Measurements from ENCODE around the gene CEMIP2.

The CEMIP2 gene

DNA sequence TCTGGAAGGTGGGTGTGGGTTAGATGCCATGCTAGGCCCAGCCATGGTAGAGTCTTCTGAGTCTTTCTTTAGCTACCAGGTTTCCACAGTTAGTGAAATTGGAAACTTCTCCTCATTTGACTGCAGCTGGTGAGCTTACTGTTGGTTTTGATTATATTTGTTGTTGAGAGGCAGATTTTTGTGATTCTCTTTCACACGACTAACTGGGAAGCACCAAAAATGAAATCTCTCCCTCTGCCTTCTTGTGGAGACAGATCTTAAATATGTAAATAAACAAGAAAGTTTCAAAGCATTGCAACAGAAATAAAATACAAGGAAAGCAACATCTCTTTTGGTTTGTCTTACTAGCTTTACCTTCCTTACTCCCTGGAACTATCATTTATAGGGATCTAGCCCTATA, 122.2 kb downstream of the CEMIP2 start:
- no peak for DNase-seq (ENCODE audit: low read depth)

DNA sequence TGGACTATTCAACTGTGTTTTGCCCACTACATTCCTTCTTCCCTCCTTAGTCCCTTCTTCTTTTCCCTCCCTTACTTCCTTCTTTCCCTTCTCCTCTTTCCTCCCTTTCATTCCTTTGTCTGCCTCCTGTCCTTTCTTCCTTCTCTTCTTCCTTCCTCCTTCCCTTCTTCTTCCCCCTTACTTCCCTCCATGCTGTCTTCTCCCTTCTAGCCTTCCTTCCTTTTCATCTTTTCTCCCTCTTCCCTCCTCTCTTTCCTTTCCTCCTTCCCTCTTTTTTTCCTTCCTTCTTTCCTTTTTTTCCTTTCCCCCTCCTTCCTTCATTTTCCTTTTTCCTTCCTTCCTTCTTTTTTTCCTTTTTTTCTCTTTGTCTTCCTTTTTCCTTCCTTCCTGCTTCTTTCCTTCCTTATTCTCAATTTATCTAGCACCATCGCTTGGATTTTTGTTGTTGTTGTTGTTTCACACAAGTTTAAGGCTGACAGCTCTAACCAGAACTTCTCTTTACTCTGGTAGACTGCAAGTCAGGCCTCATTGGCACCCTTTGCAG, 123.4 kb downstream of the CEMIP2 start:
- no peak for DNase-seq (ENCODE audit: low read depth)

DNA sequence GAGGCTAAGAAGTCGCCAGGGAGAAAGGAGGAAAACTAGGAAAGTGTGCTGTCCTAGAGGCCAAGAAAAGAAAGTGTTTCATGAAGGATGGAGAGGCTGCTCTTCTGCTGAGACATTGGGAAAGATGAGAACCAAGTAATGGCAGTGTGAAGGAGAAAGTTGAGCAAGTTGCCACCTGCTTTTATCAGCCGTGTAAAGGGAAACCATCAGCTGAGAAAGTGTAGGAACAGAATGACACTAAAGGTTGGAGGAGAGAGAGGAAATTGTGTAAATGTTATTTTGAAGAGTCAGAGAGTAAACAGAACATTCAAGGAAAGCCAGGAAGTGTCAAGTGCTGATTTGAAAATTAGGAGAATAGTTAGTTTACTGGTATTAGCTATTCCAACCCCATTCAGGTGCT, 125.0 kb downstream of the CEMIP2 start:
- DNase-seq (ENCODE audit: low read depth), result no peak

DNA sequence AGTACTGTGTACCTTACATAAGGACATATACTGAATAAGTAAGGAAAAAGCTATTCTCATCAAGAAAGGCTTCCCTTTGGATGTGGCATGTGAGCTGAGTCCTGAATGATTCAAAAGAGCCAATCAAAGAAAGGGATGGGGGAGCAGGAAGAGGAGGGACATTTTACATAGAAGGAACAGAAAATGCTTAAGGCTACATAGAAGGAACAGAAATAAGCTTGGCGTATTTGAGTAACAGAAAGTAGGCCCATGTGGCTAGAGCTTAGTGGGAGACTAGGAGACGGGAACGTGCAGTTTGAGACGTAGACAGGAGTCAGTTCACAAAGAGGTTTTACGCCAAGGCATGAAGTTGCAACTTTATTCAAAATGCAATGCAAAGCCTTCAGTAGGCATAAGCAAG, 126.3 kb downstream of the CEMIP2 start:
- no peak for DNase-seq (ENCODE audit: low read depth)

DNA sequence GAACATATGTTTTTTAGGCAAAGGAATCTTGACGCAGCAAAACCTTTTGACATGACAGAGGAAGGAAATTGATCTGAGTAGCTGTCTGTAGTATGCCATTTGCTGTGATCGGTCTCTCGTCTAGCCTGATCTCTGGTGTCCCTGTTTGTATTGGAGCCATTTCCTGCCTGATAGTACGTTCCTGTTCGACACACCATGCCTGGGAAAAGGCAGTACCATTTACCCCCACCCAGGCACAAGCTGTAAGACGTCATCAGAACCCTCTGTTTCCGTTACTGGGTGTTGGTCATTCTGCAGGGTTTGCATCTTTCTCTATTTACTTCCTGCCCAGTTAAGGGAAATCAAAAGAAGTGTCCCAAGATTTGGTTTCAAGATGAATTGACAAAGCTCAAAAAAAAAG, 129.7 kb downstream of the CEMIP2 start:
- no peak for DNase-seq (ENCODE audit: low read depth)

DNA sequence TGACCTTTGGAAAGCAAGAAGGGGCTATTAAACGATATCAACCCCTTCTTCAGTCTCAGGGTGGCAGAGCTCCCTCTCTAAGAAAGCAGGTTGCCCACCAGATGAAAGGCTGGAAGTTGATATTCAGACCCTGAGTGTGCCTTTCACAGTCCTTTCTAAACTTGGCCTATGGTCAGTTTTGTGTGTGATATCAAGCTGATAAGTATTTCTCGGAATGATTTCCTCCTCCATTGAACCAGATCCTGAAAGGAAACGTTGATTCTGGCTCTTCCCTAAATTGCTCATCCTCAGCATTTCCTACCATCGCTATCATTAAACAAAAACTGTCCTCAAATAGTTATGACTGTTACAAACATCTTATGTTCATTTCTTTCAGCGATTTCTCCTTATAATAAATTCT, 130.4 kb downstream of the CEMIP2 start:
- DNase-seq (ENCODE audit: low read depth), result no peak

DNA sequence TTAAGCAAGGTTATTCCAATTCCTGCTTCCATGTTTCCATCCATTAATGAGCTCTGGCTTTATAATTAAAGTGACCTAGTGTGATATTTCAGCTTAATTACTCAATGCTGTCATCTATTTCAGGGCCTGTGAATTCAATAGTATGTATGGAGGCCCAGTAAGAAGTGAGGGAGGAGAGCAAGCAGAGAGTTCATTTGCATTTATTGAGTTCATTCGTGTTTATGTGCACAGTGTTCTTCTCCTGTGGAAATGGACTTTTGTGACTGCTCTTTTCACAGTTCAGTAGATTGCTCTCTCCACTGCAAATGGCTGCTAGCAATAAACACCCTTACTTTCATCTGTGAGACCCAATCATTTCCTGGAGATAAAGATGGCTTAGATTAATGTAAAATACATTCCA, 130.9 kb downstream of the CEMIP2 start:
- DNase-seq (ENCODE audit: low read depth), result no peak

DNA sequence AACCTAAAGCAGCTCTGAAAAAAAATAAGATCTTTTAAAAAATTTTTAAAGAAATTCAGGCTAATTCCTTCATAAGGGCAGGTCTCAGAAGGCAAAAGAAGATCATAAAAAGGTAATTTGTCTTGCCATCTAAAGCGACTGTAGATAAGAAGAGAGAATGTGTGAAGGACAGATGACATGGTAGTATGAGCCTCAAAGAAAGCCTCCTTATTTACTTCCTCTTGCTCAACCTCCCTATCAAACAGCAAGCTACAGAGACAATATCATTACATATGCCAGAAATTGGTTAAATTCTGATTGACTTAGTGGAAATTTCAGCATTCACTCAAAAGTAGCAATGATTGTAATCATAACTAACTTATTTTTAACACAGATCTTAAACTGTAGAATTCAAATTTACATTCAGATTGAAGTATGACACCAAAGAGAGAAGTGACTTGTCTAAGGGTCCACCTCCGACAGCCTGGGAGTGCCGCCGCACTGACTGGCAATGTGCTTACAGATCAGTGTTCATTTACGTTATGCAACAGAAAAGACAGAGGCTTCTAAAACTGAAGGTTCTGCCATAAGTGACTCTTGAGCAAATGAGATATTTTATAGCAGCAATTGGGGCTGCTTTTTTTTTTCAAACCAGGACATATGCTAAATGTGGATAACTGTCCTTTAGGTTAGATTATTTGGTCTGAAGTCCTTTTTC, 132.0 kb downstream of the CEMIP2 start:
- no peak for DNase-seq (ENCODE audit: low read depth)

DNA sequence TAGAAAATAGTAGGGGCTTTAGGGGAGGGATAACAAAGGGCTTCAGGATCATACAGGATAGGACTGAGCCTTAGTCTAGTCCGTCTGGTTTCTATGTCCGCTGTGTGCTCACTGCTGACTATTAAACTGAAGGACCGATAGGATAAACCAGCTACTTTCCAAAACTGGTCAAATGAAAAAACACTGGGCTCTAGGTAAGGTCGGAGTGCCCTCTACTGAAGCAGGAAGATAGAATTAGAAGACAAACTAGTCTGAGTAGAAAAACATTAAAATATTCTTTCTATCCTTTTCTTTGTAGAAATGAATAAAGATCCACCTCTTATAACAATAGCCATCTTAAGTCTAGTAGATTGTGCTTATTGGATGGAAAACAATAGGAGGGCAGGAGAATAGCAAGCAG, 133.6 kb downstream of the CEMIP2 start:
- no peak for DNase-seq (ENCODE audit: low read depth)
